Osteocyte (in vitro differentiated cells): ENCODE results near the gene BABAM2. TPM values are rescaled to one million over a fixed set of nuclear protein-coding genes. Genes with fewer than 3 reads are reported as not detected.

Experiments
- DNase-seq: peaks from one replicate; pipeline ENCODE4 v3.0.0; 2021; ENCODE audit warnings: mixed read lengths; ENCODE audit not compliant: unreplicated experiment; ENCODE audit errors: extremely low spot score
- H3K27ac Mint-ChIP-seq: one replicate; pipeline ENCODE4 v1.8.0; 2021; ENCODE audit warnings: mild to moderate bottlenecking, mixed read lengths; ENCODE audit not compliant: unreplicated experiment
- H3K27me3 Mint-ChIP-seq: one replicate; pipeline ENCODE4 v1.8.0; 2021; ENCODE audit warnings: mixed read lengths; ENCODE audit not compliant: unreplicated experiment
- H3K36me3 Mint-ChIP-seq: one replicate; pipeline ENCODE4 v1.8.0; 2021; ENCODE audit warnings: mixed read lengths; ENCODE audit not compliant: unreplicated experiment
- H3K4me1 Mint-ChIP-seq: one replicate; pipeline ENCODE4 v1.8.0; 2021; ENCODE audit warnings: mixed read lengths; ENCODE audit not compliant: unreplicated experiment
- H3K4me3 Mint-ChIP-seq: one replicate; pipeline ENCODE4 v1.8.0; 2021; ENCODE audit warnings: mild to moderate bottlenecking, moderate library complexity, mixed read lengths; ENCODE audit not compliant: unreplicated experiment
- H3K9me3 Mint-ChIP-seq: one replicate; pipeline ENCODE4 v1.8.0; 2021; ENCODE audit warnings: mixed read lengths; ENCODE audit not compliant: unreplicated experiment
- total RNA-seq: library from RNA; stranded (reverse); gene quantifications from 2 replicates; pipeline ENCODE4 v1.2.1, GENCODE V29; 2021
- TF ChIP-seq, protein P1 (sequence below): fragments of 200-600 bp; sonication (generic); IDR thresholded peaks from 2 replicates; pipeline ENCODE4 v1.5.0; 2021; ENCODE audit warnings: antibody characterized with exemption, mild to moderate bottlenecking, moderate library complexity

Gene BABAM2
- total RNA-seq, 1 donor from 2014 or later: 43.6 TPM

GRCh38 chr2:27889774-27890145 lies 769 bp upstream of the BABAM2 start:
- peak overlapping the region; percentile 99 for H3K27ac Mint-ChIP-seq
- DNase-seq: no peak
- H3K4me3 Mint-ChIP-seq: peak overlapping the region; percentile 95
- peaks cover 6% of the 10 kb centered on the region for H3K36me3 Mint-ChIP-seq
- TF ChIP-seq, protein P1, sequence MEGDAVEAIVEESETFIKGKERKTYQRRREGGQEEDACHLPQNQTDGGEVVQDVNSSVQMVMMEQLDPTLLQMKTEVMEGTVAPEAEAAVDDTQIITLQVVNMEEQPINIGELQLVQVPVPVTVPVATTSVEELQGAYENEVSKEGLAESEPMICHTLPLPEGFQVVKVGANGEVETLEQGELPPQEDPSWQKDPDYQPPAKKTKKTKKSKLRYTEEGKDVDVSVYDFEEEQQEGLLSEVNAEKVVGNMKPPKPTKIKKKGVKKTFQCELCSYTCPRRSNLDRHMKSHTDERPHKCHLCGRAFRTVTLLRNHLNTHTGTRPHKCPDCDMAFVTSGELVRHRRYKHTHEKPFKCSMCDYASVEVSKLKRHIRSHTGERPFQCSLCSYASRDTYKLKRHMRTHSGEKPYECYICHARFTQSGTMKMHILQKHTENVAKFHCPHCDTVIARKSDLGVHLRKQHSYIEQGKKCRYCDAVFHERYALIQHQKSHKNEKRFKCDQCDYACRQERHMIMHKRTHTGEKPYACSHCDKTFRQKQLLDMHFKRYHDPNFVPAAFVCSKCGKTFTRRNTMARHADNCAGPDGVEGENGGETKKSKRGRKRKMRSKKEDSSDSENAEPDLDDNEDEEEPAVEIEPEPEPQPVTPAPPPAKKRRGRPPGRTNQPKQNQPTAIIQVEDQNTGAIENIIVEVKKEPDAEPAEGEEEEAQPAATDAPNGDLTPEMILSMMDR: no peak
- H3K9me3 Mint-ChIP-seq: no peaks in the 10 kb centered on the region
- peaks cover 61% of the 10 kb centered on the region for H3K4me1 Mint-ChIP-seq
- H3K27me3 Mint-ChIP-seq: no peaks in the 10 kb centered on the region

- Mint-ChIP-seq H3K27ac (peak overlapping the region; percentile 99), H3K4me3 (peak overlapping the region; percentile 95), H3K27me3 (no peaks in the 10 kb centered on the region), H3K36me3 (peaks cover 12% of the 10 kb centered on the region), H3K9me3 (no peaks in the 10 kb centered on the region), H3K4me1 (peaks cover 53% of the 10 kb centered on the region)
- no peak for DNase-seq
- TF ChIP-seq, protein P1: no peak
Observed at GRCh38 chr2:27890924-27891672, 569 bp downstream of the BABAM2 start.

DNA sequence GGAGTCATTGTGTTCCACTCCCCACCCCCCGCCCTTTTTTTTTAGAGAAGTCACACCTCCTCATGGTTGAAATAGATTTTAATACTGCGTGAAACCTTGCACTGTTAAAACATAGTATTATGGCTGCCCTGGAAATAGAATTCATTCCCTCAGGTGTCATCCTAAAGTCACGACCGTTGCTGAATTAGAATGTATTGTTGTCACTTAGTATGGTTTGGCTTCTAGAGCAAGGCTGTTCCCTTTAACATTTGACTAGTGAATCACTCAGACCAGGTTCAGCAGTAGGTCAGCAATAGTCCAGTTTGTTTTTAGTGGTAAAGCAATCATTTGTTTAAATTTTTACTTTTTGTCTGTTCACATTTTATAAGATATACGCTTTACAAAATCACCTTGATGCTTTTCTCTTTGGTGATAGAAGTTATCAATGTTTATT lies 1.2 kb downstream of the BABAM2 start:
- Mint-ChIP-seq H3K4me1 (peaks cover 53% of the 10 kb centered on the region), H3K4me3 (peak overlapping the region; percentile 95), H3K27me3 (no peaks in the 10 kb centered on the region), H3K36me3 (peaks cover 14% of the 10 kb centered on the region), H3K9me3 (no peaks in the 10 kb centered on the region), H3K27ac (peak overlapping the region; percentile 99)
- TF ChIP-seq, protein P1: no peak
- no peak for DNase-seq

GRCh38 chr2:27893006-27893405 lies 2.5 kb downstream of the BABAM2 start:
- H3K27me3 Mint-ChIP-seq: no peaks in the 10 kb centered on the region
- DNase-seq: no peak

GRCh38 chr2:27897717-27898116 lies 7.2 kb downstream of the BABAM2 start:
- no peak for DNase-seq
- H3K9me3 Mint-ChIP-seq: no peaks in the 10 kb centered on the region
- H3K36me3 Mint-ChIP-seq: peaks cover 46% of the 10 kb centered on the region
- TF ChIP-seq, protein P1: no peak
- H3K4me1 Mint-ChIP-seq: peaks cover 3% of the 10 kb centered on the region
- H3K27me3 Mint-ChIP-seq: no peaks in the 10 kb centered on the region
- no peak overlapping the region for H3K4me3 Mint-ChIP-seq
- H3K27ac Mint-ChIP-seq: no peak overlapping the region

More at GRCh38 chr2:27893006-27893405, 2.5 kb downstream of the BABAM2 start:
- no peaks in the 10 kb centered on the region for H3K9me3 Mint-ChIP-seq
- no peak overlapping the region for H3K27ac Mint-ChIP-seq
- TF ChIP-seq, protein P1: no peak
- H3K4me3 Mint-ChIP-seq: no peak overlapping the region
- peaks cover 42% of the 10 kb centered on the region for H3K4me1 Mint-ChIP-seq
- peaks cover 24% of the 10 kb centered on the region for H3K36me3 Mint-ChIP-seq
